ENCODE data around the gene CAMSAP1.

CAMSAP1 gene

GRCh38 chr9:135905380-135906258 is 1.7 kb downstream of the CAMSAP1 start:
- H3K4me1 ChIP-seq (ENCODE audit: insufficient read depth, insufficient read length): peaks cover 12% of the 10 kb centered on the region
- no peak for DNase-seq (ENCODE audit: low read depth, low spot score)
- peaks cover 48% of the 10 kb centered on the region for H3K36me3 ChIP-seq (ENCODE audit: insufficient read depth, insufficient read length, low read length)
- H3K9ac ChIP-seq (ENCODE audit: insufficient read length, low read depth): peak overlapping the region; percentile 74
- no peaks in the 10 kb centered on the region for H3K9me3 ChIP-seq (ENCODE audit: insufficient read depth, low read length)
- H3K4me3 ChIP-seq (ENCODE audit: insufficient read length, low read depth): peak overlapping the region; percentile 52
- H3K27me3 ChIP-seq (ENCODE audit: insufficient read depth, insufficient read length): no peaks in the 10 kb centered on the region
- no peak for TF ChIP-seq ZNF274 (IDR thresholded peaks at IDR 0.05; ENCODE audit: low read depth, low read length)
- no peak for TF ChIP-seq YY1 (IDR thresholded peaks at IDR 0.05; ENCODE audit: insufficient read depth, insufficient read length)
- no peak for TF ChIP-seq SUZ12 (IDR thresholded peaks at IDR 0.05; ENCODE audit: extremely low read depth, insufficient read depth, insufficient read length)

GRCh38 chr9:135903786-135904520 is 3.4 kb downstream of the CAMSAP1 start:
- Histone ChIP-seq H3K9me3 (ENCODE audit: insufficient read depth, low read length) (no peaks in the 10 kb centered on the region), H3K27me3 (ENCODE audit: insufficient read depth, insufficient read length) (no peaks in the 10 kb centered on the region), H3K36me3 (ENCODE audit: insufficient read depth, insufficient read length, low read length) (peaks cover 33% of the 10 kb centered on the region), H3K9ac (ENCODE audit: insufficient read length, low read depth) (no peak overlapping the region), H3K4me1 (ENCODE audit: insufficient read depth, insufficient read length) (peaks cover 11% of the 10 kb centered on the region), H3K4me3 (ENCODE audit: insufficient read length, low read depth) (no peak overlapping the region)
- TF ChIP-seq SUZ12 (IDR thresholded peaks at IDR 0.05; ENCODE audit: extremely low read depth, insufficient read depth, insufficient read length) (no peak), YY1 (IDR thresholded peaks at IDR 0.05; ENCODE audit: insufficient read depth, insufficient read length) (no peak), ZNF274 (IDR thresholded peaks at IDR 0.05; ENCODE audit: low read depth, low read length) (no peak)
- no peak for DNase-seq (ENCODE audit: low read depth, low spot score)

GRCh38 chr9:135903358-135903656 is 4.0 kb downstream of the CAMSAP1 start:
- TF ChIP-seq ZNF274 (IDR thresholded peaks at IDR 0.05; ENCODE audit: low read depth, low read length): no peak
- peak; percentile 16 for TF ChIP-seq YY1 (IDR thresholded peaks at IDR 0.05; ENCODE audit: insufficient read depth, insufficient read length)
- no peak for TF ChIP-seq SUZ12 (IDR thresholded peaks at IDR 0.05; ENCODE audit: extremely low read depth, insufficient read depth, insufficient read length)
- H3K27me3 ChIP-seq (ENCODE audit: insufficient read depth, insufficient read length): no peaks in the 10 kb centered on the region
- no peak overlapping the region for H3K4me3 ChIP-seq (ENCODE audit: insufficient read length, low read depth)
- peaks cover 7% of the 10 kb centered on the region for H3K4me1 ChIP-seq (ENCODE audit: insufficient read depth, insufficient read length)
- no peaks in the 10 kb centered on the region for H3K9me3 ChIP-seq (ENCODE audit: insufficient read depth, low read length)
- H3K36me3 ChIP-seq (ENCODE audit: insufficient read depth, insufficient read length, low read length): peaks cover 29% of the 10 kb centered on the region
- H3K9ac ChIP-seq (ENCODE audit: insufficient read length, low read depth): no peak overlapping the region
- no peak for DNase-seq (ENCODE audit: low read depth, low spot score)

DNA sequence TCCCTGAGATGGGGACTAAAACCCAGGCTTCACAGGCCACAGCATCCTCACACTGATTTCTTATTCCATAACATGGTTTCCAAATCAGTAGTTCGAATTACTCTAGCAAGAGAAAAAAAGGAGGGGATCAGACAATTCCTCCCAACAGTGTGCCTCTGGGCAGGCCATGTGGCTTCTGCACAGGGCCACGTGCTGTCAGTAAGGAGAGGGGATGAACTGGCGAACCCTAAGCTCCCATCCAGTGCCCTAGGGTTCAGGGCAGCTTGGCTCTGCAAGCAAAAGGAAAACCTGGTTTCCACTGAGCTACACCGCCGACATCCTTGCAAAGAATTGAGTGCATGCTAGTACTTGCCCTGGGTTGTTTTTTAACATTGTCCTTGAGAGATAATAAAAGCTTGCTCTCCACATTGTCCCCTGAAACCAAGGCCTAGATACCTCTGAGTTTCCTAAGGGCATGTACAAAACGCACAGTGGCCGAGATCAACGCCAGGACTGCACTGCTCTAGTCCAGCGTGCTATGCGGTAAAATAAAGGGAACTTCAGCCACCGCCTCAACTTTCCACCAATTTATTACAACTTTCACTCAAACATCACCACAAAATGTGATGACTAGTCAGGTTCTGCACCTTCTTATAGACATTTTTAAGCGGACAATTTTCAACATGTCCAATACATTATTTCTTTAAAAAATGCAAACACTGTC is 4.5 kb downstream of the CAMSAP1 start:
- TF ChIP-seq ZNF274 (IDR thresholded peaks at IDR 0.05; ENCODE audit: low read depth, low read length) (no peak), YY1 (IDR thresholded peaks at IDR 0.05; ENCODE audit: insufficient read depth, insufficient read length) (no peak), SUZ12 (IDR thresholded peaks at IDR 0.05; ENCODE audit: extremely low read depth, insufficient read depth, insufficient read length) (no peak)
- no peaks in the 10 kb centered on the region for H3K9me3 ChIP-seq (ENCODE audit: insufficient read depth, low read length)
- DNase-seq (ENCODE audit: low read depth, low spot score): no peak
- no peak overlapping the region for H3K9ac ChIP-seq (ENCODE audit: insufficient read length, low read depth)
- H3K4me1 ChIP-seq (ENCODE audit: insufficient read depth, insufficient read length): peaks cover 7% of the 10 kb centered on the region
- H3K36me3 ChIP-seq (ENCODE audit: insufficient read depth, insufficient read length, low read length): peaks cover 33% of the 10 kb centered on the region
- H3K27me3 ChIP-seq (ENCODE audit: insufficient read depth, insufficient read length): no peaks in the 10 kb centered on the region
- H3K4me3 ChIP-seq (ENCODE audit: insufficient read length, low read depth): no peak overlapping the region

DNA sequence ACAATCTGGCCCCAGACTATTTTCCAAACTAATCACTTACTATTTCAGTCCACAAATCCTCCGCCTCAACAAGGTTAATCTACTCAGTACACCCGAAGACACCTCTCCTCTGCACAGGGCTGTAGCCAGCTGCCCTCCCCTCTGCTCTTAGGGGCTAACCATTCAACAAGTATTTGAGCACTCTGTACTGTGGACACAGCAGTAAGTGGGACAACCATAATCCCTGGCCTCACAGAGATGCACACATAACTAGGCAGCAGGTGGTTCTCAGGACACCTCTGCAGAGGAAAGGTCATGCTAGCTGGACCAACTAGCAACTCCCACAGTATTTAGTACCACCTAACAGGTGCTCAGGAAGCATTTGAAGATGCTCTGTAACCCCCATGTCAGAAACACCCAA is 5.5 kb downstream of the CAMSAP1 start:
- Histone ChIP-seq H3K9ac (ENCODE audit: insufficient read length, low read depth) (no peak overlapping the region), H3K36me3 (ENCODE audit: insufficient read depth, insufficient read length, low read length) (peaks cover 40% of the 10 kb centered on the region), H3K4me3 (ENCODE audit: insufficient read length, low read depth) (no peak overlapping the region), H3K4me1 (ENCODE audit: insufficient read depth, insufficient read length) (peaks cover 7% of the 10 kb centered on the region), H3K27me3 (ENCODE audit: insufficient read depth, insufficient read length) (no peaks in the 10 kb centered on the region), H3K9me3 (ENCODE audit: insufficient read depth, low read length) (no peaks in the 10 kb centered on the region)
- TF ChIP-seq YY1 (IDR thresholded peaks at IDR 0.05; ENCODE audit: insufficient read depth, insufficient read length): no peak
- TF ChIP-seq SUZ12 (IDR thresholded peaks at IDR 0.05; ENCODE audit: extremely low read depth, insufficient read depth, insufficient read length): no peak
- TF ChIP-seq ZNF274 (IDR thresholded peaks at IDR 0.05; ENCODE audit: low read depth, low read length): no peak
- no peak for DNase-seq (ENCODE audit: low read depth, low spot score)

GRCh38 chr9:135901031-135901758 is 6.2 kb downstream of the CAMSAP1 start:
- Histone ChIP-seq H3K4me3 (ENCODE audit: insufficient read length, low read depth) (no peak overlapping the region), H3K4me1 (ENCODE audit: insufficient read depth, insufficient read length) (peaks cover 7% of the 10 kb centered on the region), H3K27me3 (ENCODE audit: insufficient read depth, insufficient read length) (no peaks in the 10 kb centered on the region), H3K36me3 (ENCODE audit: insufficient read depth, insufficient read length, low read length) (peaks cover 40% of the 10 kb centered on the region), H3K9me3 (ENCODE audit: insufficient read depth, low read length) (no peaks in the 10 kb centered on the region), H3K9ac (ENCODE audit: insufficient read length, low read depth) (no peak overlapping the region)
- DNase-seq (ENCODE audit: low read depth, low spot score): no peak
- no peak for TF ChIP-seq SUZ12 (IDR thresholded peaks at IDR 0.05; ENCODE audit: extremely low read depth, insufficient read depth, insufficient read length)
- no peak for TF ChIP-seq ZNF274 (IDR thresholded peaks at IDR 0.05; ENCODE audit: low read depth, low read length)
- TF ChIP-seq YY1 (IDR thresholded peaks at IDR 0.05; ENCODE audit: insufficient read depth, insufficient read length): no peak
